ENCODE data around the gene DGKI.

DGKI gene

DNA sequence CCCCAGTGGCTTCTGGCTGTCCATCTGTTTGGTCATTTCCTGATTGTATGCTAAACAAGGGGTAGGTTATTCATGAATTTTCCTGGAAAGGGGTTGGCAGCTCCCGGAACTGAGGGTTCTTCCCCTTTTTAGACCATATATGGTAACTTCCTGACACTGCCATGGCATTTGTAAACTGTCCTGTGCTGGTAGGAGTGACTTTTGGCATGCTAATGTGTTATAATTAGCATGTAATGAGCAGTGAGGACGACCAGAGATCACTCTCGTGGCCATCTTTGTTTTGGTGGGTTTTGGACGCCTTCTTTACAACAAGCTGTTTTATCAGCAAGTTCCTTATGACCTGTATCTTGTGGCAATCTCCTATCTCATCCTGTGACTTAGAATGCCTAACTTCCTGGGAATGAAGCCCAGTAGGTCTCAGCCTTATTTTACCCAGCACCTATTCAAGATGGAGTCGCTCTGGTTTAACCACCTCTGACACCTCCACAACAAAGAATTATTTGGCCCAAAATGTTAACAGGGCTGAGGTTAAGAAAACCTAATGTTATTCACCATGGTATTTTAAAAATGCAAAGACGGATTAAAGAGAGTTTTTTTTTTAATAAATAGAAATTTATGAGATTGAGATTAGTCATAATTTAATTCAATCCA lies 500.9 kb downstream of the DGKI start:
- Histone ChIP-seq H3K27ac (ENCODE audit: low read depth, low read length) (no peak overlapping the region), H3K9ac (ENCODE audit: low read length) (no peak overlapping the region), H4K20me1 (ENCODE audit: low read depth, low read length) (no peaks in the 10 kb centered on the region), H3K36me3 (ENCODE audit: low read length) (no peaks in the 10 kb centered on the region), H3F3A (ENCODE audit: insufficient read depth) (no peaks in the 10 kb centered on the region), H3K27me3 (ENCODE audit: low read length) (no peaks in the 10 kb centered on the region), H3K9me3 (ENCODE audit: insufficient read depth, low read length) (no peaks in the 10 kb centered on the region), H3K79me2 (ENCODE audit: insufficient read depth, low read length) (no peaks in the 10 kb centered on the region), H3K4me3 (ENCODE audit: insufficient read depth, low read length, poor library complexity, severe bottlenecking) (no peak overlapping the region), H3K4me2 (ENCODE audit: low read depth, low read length, poor library complexity, severe bottlenecking) (no peak overlapping the region), H2AFZ (ENCODE audit: low read depth, low read length, severe bottlenecking) (no peak overlapping the region), H3K9me2 (replicated peaks; ENCODE audit: insufficient read depth, low read length) (no peaks in the 10 kb centered on the region)
- TF ChIP-seq EZH2phosphoT487 (conservative IDR thresholded peaks at IDR 0.05; ENCODE audit: low read length) = no peak
- TF ChIP-seq, protein P1, sequence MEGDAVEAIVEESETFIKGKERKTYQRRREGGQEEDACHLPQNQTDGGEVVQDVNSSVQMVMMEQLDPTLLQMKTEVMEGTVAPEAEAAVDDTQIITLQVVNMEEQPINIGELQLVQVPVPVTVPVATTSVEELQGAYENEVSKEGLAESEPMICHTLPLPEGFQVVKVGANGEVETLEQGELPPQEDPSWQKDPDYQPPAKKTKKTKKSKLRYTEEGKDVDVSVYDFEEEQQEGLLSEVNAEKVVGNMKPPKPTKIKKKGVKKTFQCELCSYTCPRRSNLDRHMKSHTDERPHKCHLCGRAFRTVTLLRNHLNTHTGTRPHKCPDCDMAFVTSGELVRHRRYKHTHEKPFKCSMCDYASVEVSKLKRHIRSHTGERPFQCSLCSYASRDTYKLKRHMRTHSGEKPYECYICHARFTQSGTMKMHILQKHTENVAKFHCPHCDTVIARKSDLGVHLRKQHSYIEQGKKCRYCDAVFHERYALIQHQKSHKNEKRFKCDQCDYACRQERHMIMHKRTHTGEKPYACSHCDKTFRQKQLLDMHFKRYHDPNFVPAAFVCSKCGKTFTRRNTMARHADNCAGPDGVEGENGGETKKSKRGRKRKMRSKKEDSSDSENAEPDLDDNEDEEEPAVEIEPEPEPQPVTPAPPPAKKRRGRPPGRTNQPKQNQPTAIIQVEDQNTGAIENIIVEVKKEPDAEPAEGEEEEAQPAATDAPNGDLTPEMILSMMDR (IDR thresholded peaks at IDR 0.05; ENCODE audit: insufficient read depth, low read length, poor library complexity, severe bottlenecking) = no peak

DNA sequence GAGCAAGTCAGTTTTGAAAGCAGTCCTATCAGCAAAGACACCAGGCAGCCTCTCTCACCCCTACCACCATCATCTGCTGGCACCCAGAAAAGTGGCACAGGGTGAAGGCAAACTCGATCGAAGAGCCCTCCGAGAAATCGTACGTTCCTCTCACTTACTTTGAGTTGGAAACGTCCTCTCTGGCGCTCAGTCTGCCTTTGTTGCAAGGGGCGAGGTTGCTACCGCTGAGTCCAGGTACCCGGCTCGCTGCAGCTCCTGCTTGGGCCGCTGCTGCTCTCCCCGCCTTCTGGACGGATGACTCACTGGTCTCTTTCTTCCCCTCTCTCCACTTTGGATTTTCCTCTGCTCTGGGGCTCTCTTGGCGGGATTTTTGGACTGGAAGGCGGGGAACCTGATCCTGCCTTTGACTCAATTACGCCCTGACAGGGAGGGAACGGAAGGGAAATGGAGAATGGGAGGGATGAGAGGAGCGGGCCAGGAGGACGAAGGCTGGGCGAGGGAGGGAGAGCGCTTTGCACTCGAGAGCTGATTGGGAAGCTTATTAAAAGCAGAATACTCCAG lies 503.4 kb downstream of the DGKI start, which contains the start of gene PTN:
Gene PTN, minus strand, starts transcription at position 453 of the 561 bp plus-strand sequence. CDS start 88,760 bp downstream, outside the sequence.
- Histone ChIP-seq H2AFZ (ENCODE audit: low read depth, low read length, severe bottlenecking) (no peak within 1 kb of the TSS), H3F3A (ENCODE audit: insufficient read depth) (no peaks in the 10 kb centered on the region), H3K79me2 (ENCODE audit: insufficient read depth, low read length) (no peaks in the 10 kb centered on the region), H3K9me2 (replicated peaks; ENCODE audit: insufficient read depth, low read length) (no peaks in the 10 kb centered on the region), H3K4me2 (ENCODE audit: low read depth, low read length, poor library complexity, severe bottlenecking) (no peak within 1 kb of the TSS), H3K27ac (ENCODE audit: low read depth, low read length) (no peak within 1 kb of the TSS), H3K4me3 (ENCODE audit: insufficient read depth, low read length, poor library complexity, severe bottlenecking) (no peak within 1 kb of the TSS), H3K9me3 (ENCODE audit: insufficient read depth, low read length) (no peaks in the 10 kb centered on the region), H3K36me3 (ENCODE audit: low read length) (no peaks in the 10 kb centered on the region), H3K27me3 (ENCODE audit: low read length) (no peaks in the 10 kb centered on the region), H4K20me1 (ENCODE audit: low read depth, low read length) (no peaks in the 10 kb centered on the region), H3K9ac (ENCODE audit: low read length) (no peak within 1 kb of the TSS)
- TF ChIP-seq, protein P1 (IDR thresholded peaks at IDR 0.05; ENCODE audit: insufficient read depth, low read length, poor library complexity, severe bottlenecking) = no peak
- TF ChIP-seq EZH2phosphoT487 (conservative IDR thresholded peaks at IDR 0.05; ENCODE audit: low read length) = no peak

DNA sequence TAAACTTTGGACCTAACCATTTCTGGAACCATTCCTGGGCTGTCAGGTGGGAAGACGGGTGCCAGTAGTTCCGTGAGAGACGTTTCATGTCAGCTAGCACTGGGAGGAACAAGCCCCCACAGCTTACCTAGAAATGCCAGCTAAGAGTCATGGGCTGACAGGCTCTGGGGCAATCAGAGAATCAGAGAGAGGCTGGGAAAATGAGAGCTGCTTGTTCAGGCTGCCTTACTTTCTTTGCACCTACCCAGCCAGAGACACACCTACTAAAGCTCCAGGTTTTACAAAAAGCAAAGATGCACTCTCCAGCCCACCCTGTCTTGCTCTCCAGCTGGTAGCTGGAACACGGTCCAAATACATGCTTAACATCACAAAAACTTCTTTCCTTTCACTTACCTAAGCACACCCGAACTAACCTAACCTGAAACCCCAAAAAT lies 503.9 kb downstream of the DGKI start:
- no peaks in the 10 kb centered on the region for H3K79me2 ChIP-seq (ENCODE audit: insufficient read depth, low read length)
- H3K9me3 ChIP-seq (ENCODE audit: insufficient read depth, low read length) = no peaks in the 10 kb centered on the region
- no peak overlapping the region for H3K9ac ChIP-seq (ENCODE audit: low read length)
- no peaks in the 10 kb centered on the region for H3K9me2 ChIP-seq (replicated peaks; ENCODE audit: insufficient read depth, low read length)
- no peaks in the 10 kb centered on the region for H3K36me3 ChIP-seq (ENCODE audit: low read length)
- H3K27ac ChIP-seq (ENCODE audit: low read depth, low read length) = no peak overlapping the region
- no peaks in the 10 kb centered on the region for H4K20me1 ChIP-seq (ENCODE audit: low read depth, low read length)
- TF ChIP-seq EZH2phosphoT487 (conservative IDR thresholded peaks at IDR 0.05; ENCODE audit: low read length) = no peak
- TF ChIP-seq, protein P1 (IDR thresholded peaks at IDR 0.05; ENCODE audit: insufficient read depth, low read length, poor library complexity, severe bottlenecking) = no peak
- no peaks in the 10 kb centered on the region for H3K27me3 ChIP-seq (ENCODE audit: low read length)
- H3K4me3 ChIP-seq (ENCODE audit: insufficient read depth, low read length, poor library complexity, severe bottlenecking) = no peak overlapping the region
- H2AFZ ChIP-seq (ENCODE audit: low read depth, low read length, severe bottlenecking) = no peak overlapping the region
- no peaks in the 10 kb centered on the region for H3F3A ChIP-seq (ENCODE audit: insufficient read depth)
- no peak overlapping the region for H3K4me2 ChIP-seq (ENCODE audit: low read depth, low read length, poor library complexity, severe bottlenecking)
